DOHH2 (cell line): ENCODE measurements around the gene TRAP1.

Experiments
- EZH2phosphoT487 ChIP-seq: fragments of 200-600 bp; sonication (generic); IDR thresholded peaks from 2 replicates; pipeline ENCODE4 v1.6.1; 2017; ENCODE audit warnings: borderline replicate concordance, mild to moderate bottlenecking, antibody characterized with exemption, low read length, moderate library complexity, mixed read lengths
- TF ChIP-seq, protein P1 (sequence below): fragments of 200-600 bp; sonication (generic); IDR thresholded peaks from one replicate; pipeline ENCODE4 v1.5.1; 2014; ENCODE audit warnings: antibody characterized with exemption, mild to moderate bottlenecking, low read depth, low read length; ENCODE audit not compliant: poor library complexity, severe bottlenecking

DNA sequence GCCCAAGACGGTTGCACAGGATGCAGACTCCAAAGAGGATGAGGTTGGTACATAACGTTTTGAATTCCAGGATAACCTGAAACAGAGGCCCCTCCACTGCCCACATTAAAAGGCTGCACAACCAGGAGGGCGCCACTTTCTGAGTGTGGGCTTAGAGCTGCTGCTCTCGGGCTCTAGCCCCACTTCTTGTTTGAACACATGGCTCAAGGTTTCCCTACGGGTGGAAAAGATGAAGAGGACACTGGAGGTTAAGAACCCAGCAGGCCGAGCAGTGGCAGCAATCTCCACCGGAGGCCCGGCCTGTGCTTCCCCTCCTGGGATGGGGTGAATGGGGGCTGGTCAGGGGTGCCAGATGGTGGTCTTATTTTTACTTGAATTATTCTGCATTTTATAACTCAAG is 8.0 kb upstream of the TRAP1 start:
- TF ChIP-seq, protein P1, sequence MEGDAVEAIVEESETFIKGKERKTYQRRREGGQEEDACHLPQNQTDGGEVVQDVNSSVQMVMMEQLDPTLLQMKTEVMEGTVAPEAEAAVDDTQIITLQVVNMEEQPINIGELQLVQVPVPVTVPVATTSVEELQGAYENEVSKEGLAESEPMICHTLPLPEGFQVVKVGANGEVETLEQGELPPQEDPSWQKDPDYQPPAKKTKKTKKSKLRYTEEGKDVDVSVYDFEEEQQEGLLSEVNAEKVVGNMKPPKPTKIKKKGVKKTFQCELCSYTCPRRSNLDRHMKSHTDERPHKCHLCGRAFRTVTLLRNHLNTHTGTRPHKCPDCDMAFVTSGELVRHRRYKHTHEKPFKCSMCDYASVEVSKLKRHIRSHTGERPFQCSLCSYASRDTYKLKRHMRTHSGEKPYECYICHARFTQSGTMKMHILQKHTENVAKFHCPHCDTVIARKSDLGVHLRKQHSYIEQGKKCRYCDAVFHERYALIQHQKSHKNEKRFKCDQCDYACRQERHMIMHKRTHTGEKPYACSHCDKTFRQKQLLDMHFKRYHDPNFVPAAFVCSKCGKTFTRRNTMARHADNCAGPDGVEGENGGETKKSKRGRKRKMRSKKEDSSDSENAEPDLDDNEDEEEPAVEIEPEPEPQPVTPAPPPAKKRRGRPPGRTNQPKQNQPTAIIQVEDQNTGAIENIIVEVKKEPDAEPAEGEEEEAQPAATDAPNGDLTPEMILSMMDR = no peak
- TF ChIP-seq EZH2phosphoT487 = no peak
